ENCODE results near the gene PLA2G4E. TPM values are rescaled to one million over a fixed set of nuclear protein-coding genes. Genes with fewer than 3 reads are reported as not detected.

PLA2G4E gene
- total and polyA plus RNA-seq, 2 experiments from 2014 or later = 0.06 TPM; not detected in 1

- Histone ChIP-seq H3K27me3 (no peaks in the 10 kb centered on the region), H3K4me1 (ENCODE audit: low read depth) (no peaks in the 10 kb centered on the region), H3K9me3 (ENCODE audit: low read depth) (no peaks in the 10 kb centered on the region), H3K36me3 (no peaks in the 10 kb centered on the region), H3K27ac (no peak overlapping the region), H3K4me3 (no peak overlapping the region)
- peak in 1 of 2 donors; percentile 47 for DNase-seq (ENCODE audit: low read depth in 1 of 2, low spot score in 1 of 2)
- TF ChIP-seq, protein P1, sequence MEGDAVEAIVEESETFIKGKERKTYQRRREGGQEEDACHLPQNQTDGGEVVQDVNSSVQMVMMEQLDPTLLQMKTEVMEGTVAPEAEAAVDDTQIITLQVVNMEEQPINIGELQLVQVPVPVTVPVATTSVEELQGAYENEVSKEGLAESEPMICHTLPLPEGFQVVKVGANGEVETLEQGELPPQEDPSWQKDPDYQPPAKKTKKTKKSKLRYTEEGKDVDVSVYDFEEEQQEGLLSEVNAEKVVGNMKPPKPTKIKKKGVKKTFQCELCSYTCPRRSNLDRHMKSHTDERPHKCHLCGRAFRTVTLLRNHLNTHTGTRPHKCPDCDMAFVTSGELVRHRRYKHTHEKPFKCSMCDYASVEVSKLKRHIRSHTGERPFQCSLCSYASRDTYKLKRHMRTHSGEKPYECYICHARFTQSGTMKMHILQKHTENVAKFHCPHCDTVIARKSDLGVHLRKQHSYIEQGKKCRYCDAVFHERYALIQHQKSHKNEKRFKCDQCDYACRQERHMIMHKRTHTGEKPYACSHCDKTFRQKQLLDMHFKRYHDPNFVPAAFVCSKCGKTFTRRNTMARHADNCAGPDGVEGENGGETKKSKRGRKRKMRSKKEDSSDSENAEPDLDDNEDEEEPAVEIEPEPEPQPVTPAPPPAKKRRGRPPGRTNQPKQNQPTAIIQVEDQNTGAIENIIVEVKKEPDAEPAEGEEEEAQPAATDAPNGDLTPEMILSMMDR (IDR thresholded peaks at IDR 0.05; ENCODE audit: low read depth, low read length) = no peak
Measured at GRCh38 chr15:42035435-42035761, 14.6 kb upstream of the PLA2G4E start.

DNA sequence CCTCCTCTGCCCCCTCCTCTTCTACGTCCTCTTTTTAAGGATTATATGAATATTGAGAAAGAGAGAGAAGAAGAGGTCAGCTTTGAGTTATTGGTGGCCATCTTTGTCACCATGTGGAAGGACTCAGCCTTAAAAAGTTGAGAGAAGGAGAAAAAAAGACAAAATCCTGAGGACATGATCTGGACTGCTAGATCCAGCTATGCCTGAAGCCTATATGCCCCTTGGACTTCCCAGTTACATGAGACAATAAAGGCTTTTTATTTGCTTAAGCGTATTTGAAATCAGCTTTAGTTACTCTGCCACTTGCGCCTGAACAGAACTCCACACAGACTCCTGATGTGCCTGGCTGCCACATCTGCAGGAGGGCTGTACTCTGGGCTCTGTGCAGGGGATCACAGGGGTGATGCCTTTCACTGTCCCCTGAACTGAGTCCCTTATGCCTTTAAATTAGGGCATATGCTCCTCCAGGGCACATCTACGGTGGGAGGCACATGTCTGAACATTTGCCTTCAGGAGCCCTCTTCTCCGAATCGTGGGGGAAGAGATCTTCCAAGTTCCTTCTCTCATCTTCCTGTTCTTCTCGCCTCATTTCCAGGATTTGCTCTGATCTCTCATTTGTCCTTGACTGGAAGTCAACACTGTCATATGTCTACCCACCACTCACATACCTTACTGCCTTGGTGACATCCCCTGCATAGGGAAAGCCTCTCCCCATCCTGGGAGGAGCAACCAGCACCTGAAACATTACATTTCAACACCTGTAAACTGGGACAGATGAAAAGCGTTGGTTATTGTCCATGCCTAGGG is 14.0 kb upstream of the PLA2G4E start:
- Histone ChIP-seq H3K4me1 (ENCODE audit: low read depth) (no peaks in the 10 kb centered on the region), H3K4me3 (no peak overlapping the region), H3K9me3 (ENCODE audit: low read depth) (no peaks in the 10 kb centered on the region), H3K27me3 (no peaks in the 10 kb centered on the region), H3K36me3 (no peaks in the 10 kb centered on the region), H3K27ac (no peak overlapping the region)
- TF ChIP-seq, protein P1 (IDR thresholded peaks at IDR 0.05; ENCODE audit: low read depth, low read length) = no peak
- DNase-seq (ENCODE audit: low read depth in 1 of 2, low spot score in 1 of 2) = no peak

DNA sequence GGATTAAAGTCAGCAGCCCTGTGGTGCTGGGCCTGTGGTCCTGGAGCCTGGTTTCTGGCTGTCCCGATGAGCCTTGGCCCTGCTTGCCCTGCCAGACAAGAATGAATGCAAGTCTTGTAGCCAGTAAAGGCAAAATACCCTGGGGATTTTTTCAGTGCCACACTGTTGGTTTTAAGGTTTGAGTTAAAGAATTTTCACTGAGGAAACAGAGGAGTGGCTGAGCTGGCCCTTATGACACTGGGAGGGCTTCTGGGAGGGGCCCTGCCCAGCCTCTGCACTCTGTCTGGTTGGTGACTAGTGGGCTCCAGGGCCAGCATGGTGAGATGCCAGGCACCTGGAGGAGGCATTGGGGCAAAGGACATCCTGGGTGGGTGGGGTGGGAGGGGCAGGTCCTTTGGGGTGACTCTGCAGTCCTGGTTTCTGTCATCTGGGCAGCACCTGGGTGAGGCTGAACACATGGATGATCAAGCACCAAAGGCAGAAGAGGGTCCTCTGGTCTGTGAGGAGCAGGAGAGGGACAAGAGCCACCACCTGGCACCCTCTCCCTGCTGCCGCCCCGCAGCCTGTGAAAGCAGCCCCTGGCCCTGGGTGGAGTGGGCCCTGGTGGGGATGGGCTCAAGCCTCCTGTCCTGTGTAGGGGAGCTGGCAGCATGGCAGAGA is 12.5 kb upstream of the PLA2G4E start:
- no peaks in the 10 kb centered on the region for H3K36me3 ChIP-seq

GRCh38 chr15:42032376-42033213 is 11.8 kb upstream of the PLA2G4E start:
- DNase-seq (ENCODE audit: low read depth in 1 of 2, low spot score in 1 of 2) = no peak
- TF ChIP-seq, protein P1 (IDR thresholded peaks at IDR 0.05; ENCODE audit: low read depth, low read length) = no peak

More for the DNA sequence above, 12.5 kb upstream of the PLA2G4E start:
- TF ChIP-seq, protein P1 (IDR thresholded peaks at IDR 0.05; ENCODE audit: low read depth, low read length) = no peak
- no peaks in the 10 kb centered on the region for H3K9me3 ChIP-seq (ENCODE audit: low read depth)
- H3K27ac ChIP-seq = no peak overlapping the region
- no peaks in the 10 kb centered on the region for H3K27me3 ChIP-seq
- H3K4me1 ChIP-seq (ENCODE audit: low read depth) = no peaks in the 10 kb centered on the region
- no peak for DNase-seq (ENCODE audit: low read depth in 1 of 2, low spot score in 1 of 2)
- no peak overlapping the region for H3K4me3 ChIP-seq

DNA sequence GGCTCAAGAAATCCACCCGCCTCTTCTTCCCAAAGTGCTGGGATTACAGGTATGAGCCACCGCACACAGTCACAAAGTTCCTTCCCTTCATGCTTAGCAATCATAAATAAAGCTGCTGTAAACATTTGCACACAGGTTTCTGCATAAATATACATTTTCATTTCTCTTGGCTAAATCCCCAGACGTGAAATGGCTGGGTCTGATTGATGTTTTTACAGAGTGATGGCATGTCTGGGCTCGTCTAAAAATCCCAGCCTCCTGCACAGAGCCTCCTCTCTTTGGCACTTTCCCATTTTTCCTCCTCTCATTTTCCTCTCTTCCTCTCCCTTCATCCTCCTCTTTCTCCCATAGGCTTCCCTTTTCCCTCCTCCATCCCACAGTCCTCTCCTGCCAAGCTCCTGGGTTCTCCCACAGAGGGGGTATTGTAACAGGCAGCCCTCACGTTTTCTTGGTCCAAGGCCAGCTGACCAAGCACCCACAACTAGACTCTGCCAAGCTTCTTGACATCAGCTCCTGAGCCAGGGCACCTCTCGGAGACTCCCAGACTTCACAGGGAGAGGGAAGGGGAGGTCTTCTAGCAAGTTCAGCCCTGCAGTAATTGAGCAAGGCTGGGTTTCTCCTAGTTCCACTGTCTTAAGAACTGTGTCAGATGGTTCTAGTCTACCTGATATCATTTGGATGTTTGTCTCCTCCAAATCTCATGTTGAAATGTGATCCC is 10.5 kb upstream of the PLA2G4E start:
- Histone ChIP-seq H3K4me1 (ENCODE audit: low read depth) (peaks cover 12% of the 10 kb centered on the region), H3K9me3 (ENCODE audit: low read depth) (no peaks in the 10 kb centered on the region), H3K27me3 (no peaks in the 10 kb centered on the region), H3K36me3 (no peaks in the 10 kb centered on the region), H3K27ac (no peak overlapping the region), H3K4me3 (no peak overlapping the region)
- DNase-seq (ENCODE audit: low read depth in 1 of 2, low spot score in 1 of 2) = peak in 1 of 2 donors; percentile 18
- TF ChIP-seq, protein P1 (IDR thresholded peaks at IDR 0.05; ENCODE audit: low read depth, low read length) = no peak

More at GRCh38 chr15:42032376-42033213, 11.8 kb upstream of the PLA2G4E start:
- no peak overlapping the region for H3K27ac ChIP-seq
- H3K36me3 ChIP-seq = no peaks in the 10 kb centered on the region
- H3K4me3 ChIP-seq = no peak overlapping the region
- no peaks in the 10 kb centered on the region for H3K27me3 ChIP-seq
- H3K9me3 ChIP-seq (ENCODE audit: low read depth) = no peaks in the 10 kb centered on the region
- peaks cover 5% of the 10 kb centered on the region for H3K4me1 ChIP-seq (ENCODE audit: low read depth)

Measured in cardiac muscle cell (in vitro differentiated cells and primary cell).